Calu3 (cell line): ENCODE results near the gene ANAPC7. TPM values are rescaled to one million over a fixed set of nuclear protein-coding genes. Genes with fewer than 3 reads are reported as not detected.
A peak's percentile ranks its signal among the peaks of the same experiment; 100 is the strongest.

Source experiments
- Bru-seq: library from RNA; stranded (reverse); fragments of 400-500 nt; gene quantifications from one replicate; lab custom pipeline; 2021; lab: Mats Ljungman, UMichigan
- BruChase-seq, 2 experiments: library from RNA; stranded (reverse); fragments of 400-500 nt; gene quantifications; one replicate each; lab custom pipeline; 2021; lab: Mats Ljungman, UMichigan
- BruUV-seq: library from RNA; stranded (reverse); fragments of 400-500 nt; replicated peaks from 2 replicates; lab custom pipeline; 2021; lab: Mats Ljungman, UMichigan
- CTCF ChIA-PET: fragments of 300-600 bp; sonication (Branson Sonifier 250); formaldehyde crosslinking; loops from one replicate; lab custom pipeline; 2022; ENCODE audit warnings: antibody characterized with exemption; lab: Charles Lee
- DNase-seq: peaks from one replicate; pipeline ENCODE4 v3.0.0; 2022
- H3K27ac Mint-ChIP-seq: one replicate; pipeline ENCODE4 v1.8.0; 2022; ENCODE audit warnings: mixed read lengths; ENCODE audit not compliant: unreplicated experiment
- H3K27me3 Mint-ChIP-seq: one replicate; pipeline ENCODE4 v1.8.0; 2022; ENCODE audit warnings: mixed read lengths; ENCODE audit not compliant: unreplicated experiment
- H3K36me3 Mint-ChIP-seq: one replicate; pipeline ENCODE4 v1.8.0; 2022; ENCODE audit warnings: mild to moderate bottlenecking, moderate library complexity, mixed read lengths; ENCODE audit not compliant: insufficient read depth, unreplicated experiment
- H3K4me1 Mint-ChIP-seq: one replicate; pipeline ENCODE4 v1.8.0; 2022; ENCODE audit warnings: mild to moderate bottlenecking, low read depth, mixed read lengths; ENCODE audit not compliant: unreplicated experiment
- H3K4me3 Mint-ChIP-seq: one replicate; pipeline ENCODE4 v1.8.0; 2022; ENCODE audit warnings: mild to moderate bottlenecking, low read depth, moderate library complexity, mixed read lengths; ENCODE audit not compliant: unreplicated experiment
- H3K9me3 Mint-ChIP-seq: one replicate; pipeline ENCODE4 v1.8.0; 2022; ENCODE audit warnings: low read depth, mixed read lengths; ENCODE audit not compliant: unreplicated experiment
- intact Hi-C: fragments of 100-400 bp; cut with micrococcal nuclease; formaldehyde crosslinking; loops from one replicate; pipeline ENCODE4 v1.10.0; 2022; ENCODE audit not compliant: unreplicated experiment
- long read RNA-seq: library from polyadenylated mRNA; stranded (forward); transcript quantifications from one replicate; pipeline ENCODE4 v2.0.0, GENCODE V29; 2022
- total RNA-seq: library from RNA; stranded (reverse); gene quantifications from 2 replicates; pipeline ENCODE4 v1.2.3, GENCODE V29; 2022
- TF ChIP-seq, protein P1 (sequence below): fragments of 200-600 bp; IDR thresholded peaks from one replicate; pipeline ENCODE4 v1.8.0; 2022; ENCODE audit warnings: antibody characterized with exemption; ENCODE audit not compliant: unreplicated experiment

Gene ANAPC7, protein sequence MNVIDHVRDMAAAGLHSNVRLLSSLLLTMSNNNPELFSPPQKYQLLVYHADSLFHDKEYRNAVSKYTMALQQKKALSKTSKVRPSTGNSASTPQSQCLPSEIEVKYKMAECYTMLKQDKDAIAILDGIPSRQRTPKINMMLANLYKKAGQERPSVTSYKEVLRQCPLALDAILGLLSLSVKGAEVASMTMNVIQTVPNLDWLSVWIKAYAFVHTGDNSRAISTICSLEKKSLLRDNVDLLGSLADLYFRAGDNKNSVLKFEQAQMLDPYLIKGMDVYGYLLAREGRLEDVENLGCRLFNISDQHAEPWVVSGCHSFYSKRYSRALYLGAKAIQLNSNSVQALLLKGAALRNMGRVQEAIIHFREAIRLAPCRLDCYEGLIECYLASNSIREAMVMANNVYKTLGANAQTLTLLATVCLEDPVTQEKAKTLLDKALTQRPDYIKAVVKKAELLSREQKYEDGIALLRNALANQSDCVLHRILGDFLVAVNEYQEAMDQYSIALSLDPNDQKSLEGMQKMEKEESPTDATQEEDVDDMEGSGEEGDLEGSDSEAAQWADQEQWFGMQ
- 111 and 136 TPM in 2 replicates for total RNA-seq
- percentile 96 among the genes with signal in this experiment for Bru-seq, nascent RNA
- BruChase-seq, experiment 1, labeled RNA remaining after a 6-hour chase: percentile 97 among the genes with signal in this experiment
- BruChase-seq, experiment 2, labeled RNA remaining after a 2-hour chase: percentile 98 among the genes with signal in this experiment
- long read RNA-seq, transcript ANAPC7-201 (10 exons, 2,200 nt): minor isoform, 8 of 91 reads
- long read RNA-seq, transcript ANAPC7-203 (11 exons, 3,045 nt): major isoform, 63 of 91 reads
- long read RNA-seq, partial matches to known transcripts: 3 of 91 reads
- long read RNA-seq, other reads (novel, unspliced or antisense): 17 of 91 reads

DNA sequence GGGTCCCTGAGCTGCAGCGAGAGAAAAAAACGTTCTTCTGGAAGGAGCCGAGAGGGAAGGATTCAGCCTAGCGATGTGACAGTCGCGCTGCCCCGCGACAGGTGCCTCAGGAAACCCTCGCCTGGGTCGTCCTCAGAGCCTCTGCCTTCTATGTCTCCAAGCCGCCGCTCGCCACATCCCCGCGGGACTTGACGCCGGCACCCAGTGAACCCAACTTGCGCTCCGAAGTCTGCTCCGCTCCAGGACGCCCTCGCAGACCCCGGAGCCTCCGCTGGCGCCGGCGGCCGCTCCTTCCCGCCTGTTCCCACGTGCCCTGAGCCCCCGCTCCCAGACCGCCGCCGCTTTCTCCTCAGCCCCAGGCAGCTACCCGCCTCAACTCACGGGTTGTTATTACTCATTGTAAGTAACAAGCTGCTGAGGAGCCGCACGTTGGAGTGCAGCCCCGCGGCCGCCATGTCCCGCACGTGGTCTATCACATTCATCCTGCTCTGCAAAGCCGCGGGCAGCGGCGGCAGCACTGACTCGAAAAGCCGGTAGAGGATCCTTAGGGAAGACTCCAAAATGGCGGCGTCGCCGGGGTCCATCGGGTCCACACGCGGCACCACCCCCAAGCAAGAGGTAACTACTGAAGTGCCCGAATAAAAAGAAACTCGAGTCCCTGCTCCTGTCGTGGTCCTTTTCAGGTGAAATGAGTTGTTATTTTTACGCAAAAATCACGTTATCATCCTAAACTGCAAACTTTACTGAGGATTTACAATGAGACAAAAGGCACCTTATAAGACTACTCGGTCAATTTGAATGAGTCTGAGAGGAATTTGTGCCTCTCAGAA lies at the start of gene ANAPC7:
ANAPC7 (minus strand) TSS at position 563 of the 830 bp plus-strand sequence; CDS start at position 482, 81 bp downstream.
- CTCF ChIA-PET: interaction anchor here (2.0 kb wide), 1 partner anchor 28 kb away, joined by 18 read pairs; no protein-coding TSS in a partner anchor
- peaks cover 24% of the 10 kb centered on the region for H3K36me3 Mint-ChIP-seq

DNA sequence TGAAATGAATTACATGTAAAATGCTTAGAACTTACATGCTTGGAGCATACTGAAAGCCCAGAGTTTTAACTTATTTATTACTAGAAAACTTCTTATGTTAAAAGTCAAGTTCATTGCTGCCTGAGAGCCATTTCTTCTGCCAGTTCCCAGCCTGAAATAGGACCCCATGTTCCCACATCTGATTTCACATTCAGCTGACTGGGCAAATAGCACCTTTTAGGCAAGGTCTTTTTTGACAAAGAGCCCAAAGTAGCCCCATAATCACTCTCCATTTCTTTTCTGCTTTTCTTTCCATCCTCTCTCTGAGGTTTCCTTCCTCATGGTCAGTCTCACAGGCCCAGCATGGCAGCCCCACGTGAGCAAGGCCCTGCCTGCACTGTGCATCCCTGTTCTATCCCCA lies 47.8 kb upstream of the ANAPC7 start:
- peaks cover 33% of the 10 kb centered on the region for H3K36me3 Mint-ChIP-seq
- peaks cover 8% of the 10 kb centered on the region for H3K4me1 Mint-ChIP-seq
- no TSS peak for BruUV-seq
- CTCF ChIA-PET: interaction anchor here (0.6 kb wide), 1 partner anchor 19 kb away, joined by 3 read pairs; no protein-coding TSS in a partner anchor
- intact Hi-C loops: loop anchor here (5.0 kb wide), 2 partner anchors 151 to 436 kb away; no protein-coding TSS in a partner anchor
- TF ChIP-seq, protein P1, sequence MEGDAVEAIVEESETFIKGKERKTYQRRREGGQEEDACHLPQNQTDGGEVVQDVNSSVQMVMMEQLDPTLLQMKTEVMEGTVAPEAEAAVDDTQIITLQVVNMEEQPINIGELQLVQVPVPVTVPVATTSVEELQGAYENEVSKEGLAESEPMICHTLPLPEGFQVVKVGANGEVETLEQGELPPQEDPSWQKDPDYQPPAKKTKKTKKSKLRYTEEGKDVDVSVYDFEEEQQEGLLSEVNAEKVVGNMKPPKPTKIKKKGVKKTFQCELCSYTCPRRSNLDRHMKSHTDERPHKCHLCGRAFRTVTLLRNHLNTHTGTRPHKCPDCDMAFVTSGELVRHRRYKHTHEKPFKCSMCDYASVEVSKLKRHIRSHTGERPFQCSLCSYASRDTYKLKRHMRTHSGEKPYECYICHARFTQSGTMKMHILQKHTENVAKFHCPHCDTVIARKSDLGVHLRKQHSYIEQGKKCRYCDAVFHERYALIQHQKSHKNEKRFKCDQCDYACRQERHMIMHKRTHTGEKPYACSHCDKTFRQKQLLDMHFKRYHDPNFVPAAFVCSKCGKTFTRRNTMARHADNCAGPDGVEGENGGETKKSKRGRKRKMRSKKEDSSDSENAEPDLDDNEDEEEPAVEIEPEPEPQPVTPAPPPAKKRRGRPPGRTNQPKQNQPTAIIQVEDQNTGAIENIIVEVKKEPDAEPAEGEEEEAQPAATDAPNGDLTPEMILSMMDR: no peak
- H3K27ac Mint-ChIP-seq: peak overlapping the region; percentile 51
- H3K4me3 Mint-ChIP-seq: peak overlapping the region; percentile 92
- no peak for DNase-seq
- no peaks in the 10 kb centered on the region for H3K9me3 Mint-ChIP-seq
- no peaks in the 10 kb centered on the region for H3K27me3 Mint-ChIP-seq

More for the DNA sequence above, at the start of gene ANAPC7:
- H3K4me1 Mint-ChIP-seq: no peaks in the 10 kb centered on the region
- TSS peak; percentile 60 for BruUV-seq
- no peaks in the 10 kb centered on the region for H3K9me3 Mint-ChIP-seq
- H3K27me3 Mint-ChIP-seq: no peaks in the 10 kb centered on the region
- H3K4me3 Mint-ChIP-seq: peak within 1 kb of the TSS; percentile 98
- TF ChIP-seq, protein P1: no peak
- DNase-seq: peak; percentile 95
- intact Hi-C loops: no loop called here
- H3K27ac Mint-ChIP-seq: peak within 1 kb of the TSS; percentile 99

DNA sequence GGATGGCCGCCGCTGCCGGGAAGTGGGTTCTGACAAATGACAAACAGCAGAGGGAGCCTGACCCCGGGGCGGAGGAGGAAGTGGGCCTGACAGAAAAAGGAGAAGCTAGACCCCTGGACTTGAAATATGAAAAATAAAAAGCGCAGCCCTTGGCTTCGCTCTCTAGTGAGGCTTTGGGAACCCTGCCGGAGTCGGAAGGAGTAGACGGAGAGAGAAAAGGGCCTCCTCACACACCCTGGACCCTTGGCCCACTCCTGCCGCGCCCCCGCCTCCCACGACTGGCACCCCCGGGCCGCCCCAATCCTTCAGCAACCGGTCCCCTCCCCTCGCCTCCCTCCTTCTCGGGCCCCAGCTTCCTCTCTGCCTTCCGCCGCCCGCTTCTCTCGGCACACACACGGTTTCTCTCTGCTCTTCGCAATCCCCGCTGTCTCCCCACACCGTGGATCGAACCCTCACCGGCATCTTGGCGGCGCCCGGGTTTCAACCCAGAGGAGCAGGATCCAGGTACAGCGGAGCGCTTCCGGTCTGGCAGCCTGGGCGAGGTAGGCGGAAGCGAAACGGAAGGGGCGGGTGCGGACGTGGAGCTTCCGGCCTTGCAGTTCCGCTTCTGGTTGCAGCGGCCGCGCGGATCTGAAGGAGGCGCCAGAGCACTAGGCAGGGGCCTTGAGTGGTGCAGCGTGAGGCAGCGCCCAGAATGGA lies 46.4 kb upstream of the ANAPC7 start, which contains the start of gene ARPC3:
ARPC3 (minus strand) TSS at position 539 of the 699 bp plus-strand sequence; CDS start at position 462, 77 bp downstream.
- CTCF ChIA-PET: interaction anchor here (0.6 to 1.7 kb wide), 11 partner anchors 9 to 438 kb away, joined by 3 to 21 read pairs (median 5); partner anchors contain the start of genes FAM216A, GPN3 and TCTN1
- no TSS peak for BruUV-seq
- TF ChIP-seq, protein P1: peak; percentile 79
- peak within 1 kb of the TSS; percentile 96 for H3K27ac Mint-ChIP-seq
- peak within 1 kb of the TSS; percentile 92 for H3K4me3 Mint-ChIP-seq
- H3K27me3 Mint-ChIP-seq: no peaks in the 10 kb centered on the region
- peaks cover 8% of the 10 kb centered on the region for H3K4me1 Mint-ChIP-seq
- peaks cover 40% of the 10 kb centered on the region for H3K36me3 Mint-ChIP-seq
- H3K9me3 Mint-ChIP-seq: no peaks in the 10 kb centered on the region
- peak; percentile 96 for DNase-seq
- intact Hi-C loops: loop anchor here (5.0 kb wide), 2 partner anchors 152 to 437 kb away; no protein-coding TSS in a partner anchor
